ENCODE measurements around the gene TFDP3.

The TFDP3 gene, protein sequence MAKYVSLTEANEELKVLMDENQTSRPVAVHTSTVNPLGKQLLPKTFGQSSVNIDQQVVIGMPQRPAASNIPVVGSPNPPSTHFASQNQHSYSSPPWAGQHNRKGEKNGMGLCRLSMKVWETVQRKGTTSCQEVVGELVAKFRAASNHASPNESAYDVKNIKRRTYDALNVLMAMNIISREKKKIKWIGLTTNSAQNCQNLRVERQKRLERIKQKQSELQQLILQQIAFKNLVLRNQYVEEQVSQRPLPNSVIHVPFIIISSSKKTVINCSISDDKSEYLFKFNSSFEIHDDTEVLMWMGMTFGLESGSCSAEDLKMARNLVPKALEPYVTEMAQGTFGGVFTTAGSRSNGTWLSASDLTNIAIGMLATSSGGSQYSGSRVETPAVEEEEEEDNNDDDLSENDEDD

GRCh38 chrX:133218329-133218728 lies at the start of gene TFDP3:
TFDP3 (minus strand) TSS chrX:133218354; CDS start chrX:133218259, 95 bp downstream.
- no peak within 1 kb of the TSS for H3K4me2 ChIP-seq
- no peak within 1 kb of the TSS for H3K9ac ChIP-seq
- no peak within 1 kb of the TSS for H3K4me3 ChIP-seq (IDR thresholded peaks at IDR 0.05; ENCODE audit: insufficient read depth, low read depth, low read length)
- H3K4me1 ChIP-seq (ENCODE audit: low read depth, poor library complexity, severe bottlenecking): no peaks in the 10 kb centered on the region
- H2AFZ ChIP-seq (ENCODE audit: low read depth): no peak within 1 kb of the TSS
- no peak within 1 kb of the TSS for H3K27ac ChIP-seq
- no peaks in the 10 kb centered on the region for H3K79me2 ChIP-seq (ENCODE audit: insufficient read depth, low read depth)
- no peaks in the 10 kb centered on the region for H3K27me3 ChIP-seq (ENCODE audit: insufficient read depth, low read depth)
- H4K20me1 ChIP-seq (ENCODE audit: insufficient read depth): no peaks in the 10 kb centered on the region
- TF ChIP-seq CTCF (conservative IDR thresholded peaks at IDR 0.05; ENCODE audit: low read depth, low read length): no peak
- H3K36me3 ChIP-seq (ENCODE audit: insufficient read depth): no peaks in the 10 kb centered on the region

DNA sequence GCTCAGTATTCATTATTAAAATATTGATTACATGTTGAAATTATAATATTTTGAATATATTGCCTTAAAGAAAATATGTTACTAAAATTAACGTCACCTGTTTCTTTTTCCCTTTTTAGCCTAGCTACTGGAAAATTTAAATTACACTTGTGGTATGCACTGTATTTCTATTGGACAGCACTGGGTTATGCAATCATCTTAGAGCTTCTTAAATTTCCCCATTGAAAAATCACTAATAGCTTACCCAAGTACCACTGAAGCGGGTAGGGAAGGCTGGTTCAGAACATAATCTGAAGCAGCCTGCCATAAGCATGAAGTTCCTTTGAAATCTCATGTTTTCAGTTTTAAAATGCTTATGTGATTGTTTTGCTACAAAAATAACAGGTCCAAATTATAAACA lies 49.5 kb upstream of the TFDP3 start:
- H3K9ac ChIP-seq: no peak overlapping the region
- no peak for TF ChIP-seq CTCF (conservative IDR thresholded peaks at IDR 0.05; ENCODE audit: low read depth, low read length)
- H2AFZ ChIP-seq (ENCODE audit: low read depth): no peak overlapping the region
- H3K27ac ChIP-seq: no peak overlapping the region
- H3K4me2 ChIP-seq: no peak overlapping the region
- no peaks in the 10 kb centered on the region for H3K79me2 ChIP-seq (ENCODE audit: insufficient read depth, low read depth)
- no peaks in the 10 kb centered on the region for H3K36me3 ChIP-seq (ENCODE audit: insufficient read depth)
- no peak overlapping the region for H3K4me3 ChIP-seq (IDR thresholded peaks at IDR 0.05; ENCODE audit: insufficient read depth, low read depth, low read length)
- no peaks in the 10 kb centered on the region for H4K20me1 ChIP-seq (ENCODE audit: insufficient read depth)
- no peaks in the 10 kb centered on the region for H3K4me1 ChIP-seq (ENCODE audit: low read depth, poor library complexity, severe bottlenecking)
- H3K27me3 ChIP-seq (ENCODE audit: insufficient read depth, low read depth): no peaks in the 10 kb centered on the region

DNA sequence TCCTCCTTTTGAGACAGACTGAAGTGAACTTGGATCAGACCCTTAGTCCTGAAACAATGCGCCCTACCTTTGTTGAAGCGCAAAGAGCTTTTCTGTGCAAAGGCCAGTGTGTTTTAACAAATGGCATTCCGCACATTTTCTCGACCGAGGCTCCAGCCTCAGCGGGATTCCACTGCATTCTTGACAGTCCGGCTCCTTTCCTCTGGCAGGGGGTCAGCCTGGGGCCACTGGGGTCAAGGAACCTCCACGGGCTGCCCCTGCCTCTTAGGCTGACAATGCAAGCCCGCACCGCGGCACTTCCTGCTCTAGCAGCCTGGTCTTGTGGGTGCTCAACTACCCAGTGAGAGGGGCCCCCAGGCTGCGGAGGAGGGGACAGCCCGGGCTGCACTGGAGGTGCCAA lies 47.2 kb upstream of the TFDP3 start:
- Histone ChIP-seq H2AFZ (ENCODE audit: low read depth) (no peak overlapping the region), H4K20me1 (ENCODE audit: insufficient read depth) (no peaks in the 10 kb centered on the region), H3K4me2 (no peak overlapping the region), H3K27me3 (ENCODE audit: insufficient read depth, low read depth) (no peaks in the 10 kb centered on the region), H3K36me3 (ENCODE audit: insufficient read depth) (no peaks in the 10 kb centered on the region), H3K4me3 (IDR thresholded peaks at IDR 0.05; ENCODE audit: insufficient read depth, low read depth, low read length) (no peak overlapping the region), H3K79me2 (ENCODE audit: insufficient read depth, low read depth) (no peaks in the 10 kb centered on the region), H3K9ac (no peak overlapping the region), H3K27ac (no peak overlapping the region), H3K4me1 (ENCODE audit: low read depth, poor library complexity, severe bottlenecking) (no peaks in the 10 kb centered on the region)
- no peak for TF ChIP-seq CTCF (conservative IDR thresholded peaks at IDR 0.05; ENCODE audit: low read depth, low read length)

DNA sequence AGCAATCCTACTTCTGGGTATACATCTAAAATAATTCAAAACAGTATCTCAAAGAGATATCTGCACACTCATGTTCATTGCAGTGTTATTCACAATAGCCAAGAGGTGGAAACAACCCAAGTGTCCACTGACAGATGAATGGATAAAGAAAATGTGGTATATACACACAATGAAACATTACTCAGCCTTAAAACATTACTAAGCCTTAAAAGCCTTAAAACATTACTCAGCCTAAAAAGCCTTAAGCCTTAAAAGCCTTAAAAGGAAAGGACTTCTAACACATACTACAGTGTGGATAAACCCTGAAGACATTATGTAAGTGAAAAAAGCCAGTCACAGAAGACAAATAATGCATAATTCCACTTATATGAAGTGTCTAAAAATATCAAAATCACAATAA lies 40.3 kb upstream of the TFDP3 start:
- no peaks in the 10 kb centered on the region for H3K27me3 ChIP-seq (ENCODE audit: insufficient read depth, low read depth)
- H3K4me2 ChIP-seq: no peak overlapping the region
- H4K20me1 ChIP-seq (ENCODE audit: insufficient read depth): no peaks in the 10 kb centered on the region
- H3K9ac ChIP-seq: no peak overlapping the region
- H3K27ac ChIP-seq: no peak overlapping the region
- no peak overlapping the region for H3K4me3 ChIP-seq (IDR thresholded peaks at IDR 0.05; ENCODE audit: insufficient read depth, low read depth, low read length)
- H3K4me1 ChIP-seq (ENCODE audit: low read depth, poor library complexity, severe bottlenecking): no peaks in the 10 kb centered on the region
- TF ChIP-seq CTCF (conservative IDR thresholded peaks at IDR 0.05; ENCODE audit: low read depth, low read length): no peak
- no peaks in the 10 kb centered on the region for H3K79me2 ChIP-seq (ENCODE audit: insufficient read depth, low read depth)
- H2AFZ ChIP-seq (ENCODE audit: low read depth): no peak overlapping the region
- no peaks in the 10 kb centered on the region for H3K36me3 ChIP-seq (ENCODE audit: insufficient read depth)
